Liver (tissue), 9 donors: ENCODE data around the gene POLG. TPM values are rescaled to one million over a fixed set of nuclear protein-coding genes. Genes with fewer than 3 reads are reported as not detected.

ENCODE experiments used
- DNase-seq: peaks from one replicate; pipeline ENCODE4 v3.0.0-alpha.2; 2017; ENCODE audit warnings: low spot score
- H3K27ac ChIP-seq, 2 donors: one replicate each; pipeline ENCODE4 v1.7.0; 2013; ENCODE audit warnings: inconsistent platforms in 2 of 2, low read length in 2 of 2, control low read depth in 1 of 2, low read depth in 1 of 2, mild to moderate bottlenecking in 1 of 2
- H3K27me3 ChIP-seq, 4 donors: one replicate each; pipeline versions ENCODE4 v1.6.1 to v1.7.0; 2013; ENCODE audit warnings: low read length in 3 of 4, inconsistent platforms in 1 of 4, mild to moderate bottlenecking in 1 of 4, moderate library complexity in 1 of 4; ENCODE audit not compliant: control insufficient read depth in 4 of 4, insufficient read depth in 4 of 4
- H3K36me3 ChIP-seq, 4 donors: one replicate each; pipeline versions ENCODE4 v1.6.1 to v1.7.0; 2013; ENCODE audit warnings: low read length in 3 of 4, mild to moderate bottlenecking in 3 of 4, low read depth in 1 of 4, moderate library complexity in 1 of 4; ENCODE audit not compliant: control insufficient read depth in 4 of 4, insufficient read depth in 3 of 4
- H3K4me1 ChIP-seq, 4 donors: one replicate each; pipeline versions ENCODE4 v1.6.1 to v1.7.0; 2013; ENCODE audit warnings: low read length in 3 of 4, mild to moderate bottlenecking in 3 of 4, moderate library complexity in 1 of 4; ENCODE audit not compliant: control insufficient read depth in 4 of 4, insufficient read depth in 4 of 4
- H3K4me3 ChIP-seq, 3 donors: one replicate each; pipeline versions ENCODE4 v1.6.1 to v1.7.0; 2013; ENCODE audit warnings: low read length in 3 of 3, control low read depth in 1 of 3, low read depth in 1 of 3, mild to moderate bottlenecking in 1 of 3
- H3K9ac ChIP-seq, 2 donors: one replicate each; pipeline ENCODE4 v1.7.0; 2013; ENCODE audit warnings: low read length in 2 of 2, mild to moderate bottlenecking in 2 of 2, moderate library complexity in 2 of 2, control low read depth in 1 of 2, low read depth in 1 of 2
- H3K9me3 ChIP-seq, 4 donors: one replicate each; pipeline versions ENCODE4 v1.6.1 to v1.7.0; 2013; ENCODE audit warnings: low read length in 3 of 4; ENCODE audit not compliant: control insufficient read depth in 4 of 4
- EGR1 ChIP-seq, 2 donors: IDR thresholded peaks; 2 replicates each; pipeline ENCODE4 v1.6.1; 2016 to 2018; ENCODE audit warnings: antibody characterized with exemption in 2 of 2, low read depth in 2 of 2
- FOXA1 ChIP-seq: IDR thresholded peaks from 2 replicates; pipeline ENCODE4 v1.6.1; 2016; ENCODE audit warnings: antibody characterized with exemption
- FOXA2 ChIP-seq: IDR thresholded peaks from 2 replicates; pipeline ENCODE4 v1.6.1; 2016; ENCODE audit warnings: antibody characterized with exemption
- GABPA ChIP-seq, 2 donors: IDR thresholded peaks in 1 of 2; conservative IDR thresholded peaks in 1 of 2; 2 replicates each; pipeline ENCODE4 v1.6.1; 2016; ENCODE audit warnings: antibody characterized with exemption in 2 of 2, mild to moderate bottlenecking in 1 of 2, moderate library complexity in 1 of 2
- HNF4G ChIP-seq: IDR thresholded peaks from 2 replicates; pipeline ENCODE4 v1.6.1; 2016; ENCODE audit warnings: antibody characterized with exemption
- JUND ChIP-seq, 2 donors: IDR thresholded peaks; 2 replicates each; pipeline ENCODE4 v1.6.1; 2016; ENCODE audit warnings: antibody characterized with exemption in 2 of 2
- NR2F2 ChIP-seq: IDR thresholded peaks from 2 replicates; pipeline ENCODE4 v1.6.1; 2016; ENCODE audit warnings: antibody characterized with exemption
- RXRA ChIP-seq, 2 donors: IDR thresholded peaks; 2 replicates each; pipeline ENCODE4 v1.6.1; 2017 to 2018; ENCODE audit warnings: antibody characterized with exemption in 2 of 2, mild to moderate bottlenecking in 1 of 2
- TAF1 ChIP-seq: conservative IDR thresholded peaks from 2 replicates; pipeline ENCODE4 v1.6.1; 2016; ENCODE audit warnings: antibody characterized with exemption, mild to moderate bottlenecking
- WGBS: extraction: QIAGEN DNeasy Blood & Tissue Kit; methylation state at CpG from one replicate; pipeline ENCODE4 v1.1.7; 2013; 5-methylcytosine and 5-hydroxymethylcytosine counted together
- polyA plus RNA-seq, 2 donors: library from polyadenylated mRNA; stranded (reverse) in 1 of 2; unstranded in 1 of 2; fragments of 200-250 nt in 1 of 2; fragments of >200 nt in 1 of 2; fragmentation: Nextera tagmentation in 1 of 2; extraction: Ambion mirVana in 1 of 2; gene quantifications; one replicate each; pipeline versions ENCODE4 v1.2.1 to v1.2.3, GENCODE V29; 2013 to 2015
- total RNA-seq, 2 donors: library from RNA; depleted of rRNA; stranded (reverse); fragments of >200 nt; gene quantifications; one replicate each; pipeline ENCODE4 v1.2.3, GENCODE V29; 2014
- TF ChIP-seq, protein P1 (sequence below): IDR thresholded peaks from 2 replicates; pipeline ENCODE4 v1.6.1; 2016; ENCODE audit warnings: antibody characterized with exemption
- TF ChIP-seq, protein P2 (sequence below): fragments of 150-350 bp; IDR thresholded peaks from 2 replicates; pipeline ENCODE4 v1.5.1; 2017; ENCODE audit warnings: improper control_type of control experiment, low read depth, low read length; ENCODE audit not compliant: missing input control
- TF ChIP-seq, protein P3 (sequence below): IDR thresholded peaks from 2 replicates; pipeline ENCODE4 v1.6.1; 2016; ENCODE audit warnings: antibody characterized with exemption, mild to moderate bottlenecking
- donor health status: healthy.
- donor health status: healthy.
- donor health status: healthy.
- donor health status: healthy.
- donor health status: healthy.

POLG gene
- total and polyA plus RNA-seq, 4 donors, result 15.2 to 53.1 (median 31.4) TPM

DNA sequence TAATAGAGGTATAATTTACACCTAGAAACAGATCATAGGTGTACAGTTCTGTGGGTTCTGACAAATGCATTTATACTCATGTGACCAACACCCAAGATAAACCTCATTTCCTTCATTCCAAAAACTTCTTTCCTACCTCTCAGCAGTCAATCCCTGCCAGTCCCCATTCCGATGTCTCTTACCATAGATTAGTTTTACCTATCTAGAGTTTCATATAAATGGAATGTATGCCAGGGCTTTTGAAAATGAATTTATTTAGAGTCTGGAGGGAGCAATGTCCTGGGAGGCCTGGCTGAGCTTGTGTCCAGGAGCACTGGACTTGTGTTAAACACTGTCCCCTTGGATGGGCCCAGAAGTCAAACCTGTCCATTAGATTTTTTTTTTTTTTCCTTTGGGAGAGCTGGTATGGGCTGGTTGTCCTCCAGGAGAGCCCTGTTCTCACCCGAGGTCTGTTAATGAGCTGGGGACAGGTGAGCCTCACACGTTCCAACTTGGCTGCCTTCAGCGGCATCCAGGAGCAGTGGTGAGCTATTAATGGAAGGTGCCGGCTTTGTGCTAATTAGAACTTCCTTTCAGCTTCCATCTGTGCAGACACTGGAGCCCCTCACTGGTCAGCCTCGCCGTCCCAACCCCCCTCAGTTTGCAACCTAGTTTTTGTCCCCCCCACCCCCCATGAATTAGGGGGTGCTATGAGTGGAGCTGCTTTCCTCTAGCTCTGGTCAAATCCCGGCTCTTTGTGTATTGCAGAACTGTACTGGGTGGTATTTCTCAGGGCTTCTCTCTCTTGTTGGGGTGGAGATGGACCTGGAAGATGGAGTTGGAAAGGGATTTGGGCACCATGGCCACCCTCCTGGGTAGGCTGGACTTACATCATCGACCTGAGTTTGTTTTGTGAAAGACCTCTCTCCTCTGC lies 40.7 kb upstream of the POLG start:
- WGBS, result 8% methylated on average over 9 of the region's 9 CpGs
- Histone ChIP-seq H3K27ac (no peak overlapping the region), H3K9ac (no peak overlapping the region), H3K4me1 (peaks cover 10 to 26% (median 17%) of the 10 kb centered on the region in 4 donors), H3K4me3 (no peak overlapping the region), H3K9me3 (peaks cover 0 to 2% (median 0%) of the 10 kb centered on the region in 4 donors), H3K27me3 (peaks cover 14 to 31% (median 23%) of the 10 kb centered on the region in 4 donors), H3K36me3 (no peaks in the 10 kb centered on the region)
- no peak for DNase-seq
- TF ChIP-seq HNF4G, result no peak
- no peak for TF ChIP-seq FOXA2
- TF ChIP-seq FOXA1, result no peak
- no peak for TF ChIP-seq TAF1
- TF ChIP-seq, protein P1, sequence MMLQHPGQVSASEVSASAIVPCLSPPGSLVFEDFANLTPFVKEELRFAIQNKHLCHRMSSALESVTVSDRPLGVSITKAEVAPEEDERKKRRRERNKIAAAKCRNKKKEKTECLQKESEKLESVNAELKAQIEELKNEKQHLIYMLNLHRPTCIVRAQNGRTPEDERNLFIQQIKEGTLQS, result no peak
- no peak for TF ChIP-seq EGR1 (IDR thresholded peaks at IDR 0.05; ENCODE audit: low read depth in 2 of 2)
- TF ChIP-seq GABPA (IDR thresholded peaks at IDR 0.05 in 1 of 2, conservative IDR thresholded peaks at IDR 0.05 in 1 of 2), result no peak

DNA sequence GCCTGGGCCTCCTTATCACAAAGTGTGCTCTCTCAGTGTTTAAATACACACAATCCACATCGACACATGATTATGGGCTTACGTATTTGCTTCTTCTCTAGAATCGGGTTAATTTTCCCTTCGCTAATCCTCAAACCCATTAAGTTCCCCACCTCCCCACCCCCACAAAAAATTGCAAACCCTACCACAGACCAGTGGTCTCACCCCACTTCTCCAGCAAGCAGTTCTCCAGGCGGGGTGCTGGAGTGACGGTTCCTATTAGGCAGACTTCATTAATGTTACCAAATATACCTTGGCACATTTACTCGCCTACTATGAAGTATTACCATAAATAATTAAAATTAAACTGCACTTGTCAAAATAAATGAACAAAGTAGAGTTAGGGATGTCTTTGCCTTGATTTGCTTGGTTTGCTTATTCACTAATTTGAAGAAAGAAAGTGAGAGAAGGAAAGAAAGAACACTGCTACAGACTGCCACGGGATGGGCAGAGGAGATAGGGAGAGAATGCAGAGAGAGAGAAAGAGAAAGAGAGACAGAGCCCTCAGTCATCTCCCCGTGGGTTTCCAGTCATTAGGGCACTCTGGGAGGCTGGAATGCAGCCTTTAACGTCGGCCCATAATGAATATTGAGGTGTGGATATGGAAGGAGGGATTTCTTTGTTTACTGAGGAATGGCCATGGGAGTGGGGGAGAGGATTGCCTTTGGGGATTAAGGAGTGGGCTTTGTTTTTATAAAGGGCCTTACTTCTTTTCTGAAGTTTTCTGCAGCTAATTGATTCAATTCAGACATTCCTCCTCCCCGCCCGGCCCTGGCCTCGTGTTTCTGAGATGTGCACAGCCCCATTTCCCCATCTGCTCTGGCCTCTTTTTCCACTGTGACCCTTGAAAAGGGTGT lies 39.7 kb upstream of the POLG start:
- Histone ChIP-seq H3K36me3 (no peaks in the 10 kb centered on the region), H3K27me3 (peaks cover 14 to 34% (median 25%) of the 10 kb centered on the region in 4 donors), H3K9me3 (peaks cover 0 to 2% (median 0%) of the 10 kb centered on the region in 4 donors), H3K9ac (no peak overlapping the region), H3K27ac (no peak overlapping the region), H3K4me1 (peaks cover 10 to 26% (median 17%) of the 10 kb centered on the region in 4 donors), H3K4me3 (no peak overlapping the region)
- TF ChIP-seq, protein P2, sequence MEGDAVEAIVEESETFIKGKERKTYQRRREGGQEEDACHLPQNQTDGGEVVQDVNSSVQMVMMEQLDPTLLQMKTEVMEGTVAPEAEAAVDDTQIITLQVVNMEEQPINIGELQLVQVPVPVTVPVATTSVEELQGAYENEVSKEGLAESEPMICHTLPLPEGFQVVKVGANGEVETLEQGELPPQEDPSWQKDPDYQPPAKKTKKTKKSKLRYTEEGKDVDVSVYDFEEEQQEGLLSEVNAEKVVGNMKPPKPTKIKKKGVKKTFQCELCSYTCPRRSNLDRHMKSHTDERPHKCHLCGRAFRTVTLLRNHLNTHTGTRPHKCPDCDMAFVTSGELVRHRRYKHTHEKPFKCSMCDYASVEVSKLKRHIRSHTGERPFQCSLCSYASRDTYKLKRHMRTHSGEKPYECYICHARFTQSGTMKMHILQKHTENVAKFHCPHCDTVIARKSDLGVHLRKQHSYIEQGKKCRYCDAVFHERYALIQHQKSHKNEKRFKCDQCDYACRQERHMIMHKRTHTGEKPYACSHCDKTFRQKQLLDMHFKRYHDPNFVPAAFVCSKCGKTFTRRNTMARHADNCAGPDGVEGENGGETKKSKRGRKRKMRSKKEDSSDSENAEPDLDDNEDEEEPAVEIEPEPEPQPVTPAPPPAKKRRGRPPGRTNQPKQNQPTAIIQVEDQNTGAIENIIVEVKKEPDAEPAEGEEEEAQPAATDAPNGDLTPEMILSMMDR, result no peak
- TF ChIP-seq, protein P1, result no peak
- no peak for TF ChIP-seq RXRA (IDR thresholded peaks at IDR 0.05)
- TF ChIP-seq, protein P3, sequence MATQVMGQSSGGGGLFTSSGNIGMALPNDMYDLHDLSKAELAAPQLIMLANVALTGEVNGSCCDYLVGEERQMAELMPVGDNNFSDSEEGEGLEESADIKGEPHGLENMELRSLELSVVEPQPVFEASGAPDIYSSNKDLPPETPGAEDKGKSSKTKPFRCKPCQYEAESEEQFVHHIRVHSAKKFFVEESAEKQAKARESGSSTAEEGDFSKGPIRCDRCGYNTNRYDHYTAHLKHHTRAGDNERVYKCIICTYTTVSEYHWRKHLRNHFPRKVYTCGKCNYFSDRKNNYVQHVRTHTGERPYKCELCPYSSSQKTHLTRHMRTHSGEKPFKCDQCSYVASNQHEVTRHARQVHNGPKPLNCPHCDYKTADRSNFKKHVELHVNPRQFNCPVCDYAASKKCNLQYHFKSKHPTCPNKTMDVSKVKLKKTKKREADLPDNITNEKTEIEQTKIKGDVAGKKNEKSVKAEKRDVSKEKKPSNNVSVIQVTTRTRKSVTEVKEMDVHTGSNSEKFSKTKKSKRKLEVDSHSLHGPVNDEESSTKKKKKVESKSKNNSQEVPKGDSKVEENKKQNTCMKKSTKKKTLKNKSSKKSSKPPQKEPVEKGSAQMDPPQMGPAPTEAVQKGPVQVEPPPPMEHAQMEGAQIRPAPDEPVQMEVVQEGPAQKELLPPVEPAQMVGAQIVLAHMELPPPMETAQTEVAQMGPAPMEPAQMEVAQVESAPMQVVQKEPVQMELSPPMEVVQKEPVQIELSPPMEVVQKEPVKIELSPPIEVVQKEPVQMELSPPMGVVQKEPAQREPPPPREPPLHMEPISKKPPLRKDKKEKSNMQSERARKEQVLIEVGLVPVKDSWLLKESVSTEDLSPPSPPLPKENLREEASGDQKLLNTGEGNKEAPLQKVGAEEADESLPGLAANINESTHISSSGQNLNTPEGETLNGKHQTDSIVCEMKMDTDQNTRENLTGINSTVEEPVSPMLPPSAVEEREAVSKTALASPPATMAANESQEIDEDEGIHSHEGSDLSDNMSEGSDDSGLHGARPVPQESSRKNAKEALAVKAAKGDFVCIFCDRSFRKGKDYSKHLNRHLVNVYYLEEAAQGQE, result no peak
- no peak for TF ChIP-seq NR2F2
- no peak for TF ChIP-seq JUND (IDR thresholded peaks at IDR 0.05)
- TF ChIP-seq HNF4G, result no peak
- no peak for TF ChIP-seq GABPA (IDR thresholded peaks at IDR 0.05 in 1 of 2, conservative IDR thresholded peaks at IDR 0.05 in 1 of 2)
- no peak for TF ChIP-seq FOXA2
- no peak for TF ChIP-seq TAF1
- no peak for DNase-seq
- 19% methylated on average over 14 of the region's 14 CpGs for WGBS
